Subcutaneous abdominal adipose tissue (tissue), 5 donors: ENCODE measurements around the gene MCRIP1.
A peak's percentile ranks its signal among the peaks of the same experiment; 100 is the strongest.

Source experiments
- H3K27ac ChIP-seq: one replicate; pipeline ENCODE4 v1.7.0; 2013; ENCODE audit warnings: low read depth, mild to moderate bottlenecking, inconsistent platforms, low read length, moderate library complexity
- H3K27me3 ChIP-seq, 5 donors: one replicate each; pipeline ENCODE4 v1.7.0; 2013; ENCODE audit warnings: low read length in 5 of 5, inconsistent platforms in 1 of 5; ENCODE audit not compliant: control insufficient read depth in 5 of 5, insufficient read depth in 4 of 5
- H3K36me3 ChIP-seq, 5 donors: one replicate each; pipeline ENCODE4 v1.7.0; 2013; ENCODE audit warnings: low read length in 5 of 5; ENCODE audit not compliant: control insufficient read depth in 5 of 5, insufficient read depth in 5 of 5
- H3K4me1 ChIP-seq, 5 donors: one replicate each; pipeline ENCODE4 v1.7.0; 2013; ENCODE audit warnings: low read length in 5 of 5, mild to moderate bottlenecking in 3 of 5, moderate library complexity in 1 of 5; ENCODE audit not compliant: control insufficient read depth in 5 of 5, insufficient read depth in 5 of 5
- H3K4me3 ChIP-seq, 5 donors: one replicate each; pipeline ENCODE4 v1.7.0; 2013; ENCODE audit warnings: low read length in 5 of 5, low read depth in 1 of 5
- H3K9ac ChIP-seq, 5 donors: one replicate each; pipeline ENCODE4 v1.7.0; 2013; ENCODE audit warnings: low read length in 5 of 5, mild to moderate bottlenecking in 4 of 5, moderate library complexity in 3 of 5
- H3K9me3 ChIP-seq, 5 donors: one replicate each; pipeline ENCODE4 v1.7.0; 2013; ENCODE audit warnings: low read length in 5 of 5; ENCODE audit not compliant: control insufficient read depth in 5 of 5
- donor health status: healthy.
- donor health status: healthy.
- donor health status: healthy.
- donor health status: healthy.
- donor health status: healthy.

MCRIP1 gene

DNA sequence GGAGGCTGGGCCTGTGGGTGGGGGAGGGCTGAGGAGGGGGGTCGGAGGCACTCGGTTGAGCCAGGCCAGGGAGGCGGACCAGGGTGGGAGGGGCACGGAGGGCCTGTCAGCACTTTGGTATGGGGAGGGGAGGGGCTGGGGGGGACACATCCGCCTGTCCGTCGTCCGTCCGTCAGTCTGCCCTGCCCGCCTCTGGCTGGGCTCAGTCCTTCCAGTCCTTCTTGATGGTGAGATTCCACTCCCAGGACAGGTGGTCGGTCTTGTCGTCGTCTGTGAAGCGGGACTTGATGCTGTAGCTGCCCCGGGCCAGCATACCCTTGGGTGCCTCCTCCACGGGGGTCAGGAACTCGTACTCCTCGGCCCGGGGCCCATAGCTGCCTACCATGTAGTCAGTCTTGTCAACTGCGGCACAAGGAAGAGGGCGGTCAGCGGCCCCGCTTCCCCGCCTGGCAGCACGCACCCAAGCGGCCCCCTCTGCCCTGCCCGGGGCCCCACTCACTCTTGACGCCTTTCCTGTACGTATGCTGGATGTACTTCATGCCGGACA lies 35.7 kb upstream of the MCRIP1 start:
- Histone ChIP-seq H3K9me3 (no peaks in the 10 kb centered on the region), H3K36me3 (peaks cover 0 to 31% (median 25%) of the 10 kb centered on the region in 5 donors), H3K4me1 (peaks cover 0 to 54% (median 44%) of the 10 kb centered on the region in 5 donors), H3K27me3 (no peaks in the 10 kb centered on the region), H3K9ac (no peak overlapping the region), H3K27ac (peak overlapping the region; percentile 94), H3K4me3 (no peak overlapping the region)

DNA sequence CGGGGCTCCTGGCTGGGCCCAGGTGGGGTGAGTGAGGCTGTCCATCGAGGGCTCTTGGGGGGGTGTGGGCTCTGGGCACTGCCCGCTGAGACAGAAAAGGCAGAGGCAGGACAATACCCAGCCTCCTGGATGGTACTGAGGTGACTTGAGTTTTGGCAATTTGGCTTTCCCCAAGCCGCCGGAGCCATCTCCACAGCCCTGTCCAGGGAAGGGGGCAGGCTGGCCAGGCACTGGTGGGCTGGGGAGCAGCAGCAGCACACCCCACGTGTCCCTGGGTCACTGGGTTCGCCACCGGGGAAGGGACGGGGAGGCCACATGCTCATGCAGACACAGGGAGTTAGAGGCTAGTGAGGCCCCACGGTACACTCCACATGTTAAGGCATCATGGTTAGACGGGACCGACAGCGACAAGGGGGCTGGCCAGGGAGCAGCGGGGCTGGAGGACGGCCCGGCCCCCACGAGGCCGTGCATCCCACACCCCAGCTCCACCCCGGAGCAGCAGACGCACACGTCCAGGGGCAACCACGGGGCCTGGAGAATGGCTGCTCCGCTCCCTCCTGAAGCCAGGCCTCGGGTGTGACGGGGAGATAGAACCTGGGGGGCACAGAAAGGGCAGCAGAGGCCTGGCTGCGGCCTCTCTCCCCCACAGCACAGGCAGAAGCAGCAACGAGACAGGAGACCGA lies 35.0 kb upstream of the MCRIP1 start:
- H3K9me3 ChIP-seq = no peaks in the 10 kb centered on the region
- H3K36me3 ChIP-seq = peaks cover 0 to 36% (median 26%) of the 10 kb centered on the region in 5 donors
- H3K4me1 ChIP-seq = peaks cover 0 to 54% (median 44%) of the 10 kb centered on the region in 5 donors
- peak overlapping the region; percentile 16 for H3K27ac ChIP-seq
- H3K27me3 ChIP-seq = no peaks in the 10 kb centered on the region
- peak overlapping the region in 1 of 5 donors; percentile 32 for H3K9ac ChIP-seq
- H3K4me3 ChIP-seq = no peak overlapping the region

DNA sequence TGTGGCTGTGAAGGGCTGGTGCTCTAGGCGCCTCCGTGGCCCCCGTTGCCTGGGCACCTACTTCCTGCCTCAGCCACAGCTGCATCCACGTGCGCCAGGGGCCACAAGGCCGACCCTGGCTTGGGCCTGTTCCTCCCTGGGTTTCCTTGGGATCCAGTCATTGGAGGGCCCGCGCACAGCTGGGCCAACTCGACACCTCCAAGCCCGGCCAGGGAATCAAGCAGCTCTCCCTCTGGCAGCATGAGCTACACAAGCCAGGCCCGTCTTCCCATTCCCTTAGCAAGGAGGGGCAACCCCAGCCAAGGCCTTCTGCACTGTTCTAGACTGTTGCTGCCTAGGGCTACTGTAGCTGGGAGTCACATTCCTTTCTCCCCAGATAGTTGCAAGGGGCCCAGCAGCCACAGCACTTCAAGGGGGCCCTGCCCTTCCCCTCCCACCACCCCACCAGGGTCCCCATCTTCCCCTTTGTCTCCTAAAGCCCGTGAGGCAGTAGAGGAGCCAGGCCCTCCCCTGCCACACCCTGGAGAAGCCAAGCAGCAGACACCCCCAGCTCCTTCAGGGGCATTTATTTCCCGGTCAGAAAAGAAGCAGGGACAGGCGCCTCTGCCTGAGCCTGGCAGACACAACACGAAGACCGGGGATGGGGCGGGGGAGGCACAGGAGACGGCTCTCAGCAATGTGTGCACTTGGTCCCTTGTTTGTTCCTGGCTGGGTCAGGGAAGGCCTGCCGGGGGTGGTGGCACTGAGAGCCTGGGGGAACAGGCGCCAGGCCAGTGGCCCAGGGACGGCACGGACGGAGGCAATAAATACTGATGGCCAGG lies 34.3 kb upstream of the MCRIP1 start:
- Histone ChIP-seq H3K27ac (peak overlapping the region; percentile 16), H3K9me3 (no peaks in the 10 kb centered on the region), H3K4me3 (no peak overlapping the region), H3K36me3 (peaks cover 0 to 37% (median 26%) of the 10 kb centered on the region in 5 donors), H3K4me1 (peaks cover 0 to 54% (median 44%) of the 10 kb centered on the region in 5 donors), H3K9ac (peak overlapping the region in 1 of 5 donors; percentile 32), H3K27me3 (no peaks in the 10 kb centered on the region)

DNA sequence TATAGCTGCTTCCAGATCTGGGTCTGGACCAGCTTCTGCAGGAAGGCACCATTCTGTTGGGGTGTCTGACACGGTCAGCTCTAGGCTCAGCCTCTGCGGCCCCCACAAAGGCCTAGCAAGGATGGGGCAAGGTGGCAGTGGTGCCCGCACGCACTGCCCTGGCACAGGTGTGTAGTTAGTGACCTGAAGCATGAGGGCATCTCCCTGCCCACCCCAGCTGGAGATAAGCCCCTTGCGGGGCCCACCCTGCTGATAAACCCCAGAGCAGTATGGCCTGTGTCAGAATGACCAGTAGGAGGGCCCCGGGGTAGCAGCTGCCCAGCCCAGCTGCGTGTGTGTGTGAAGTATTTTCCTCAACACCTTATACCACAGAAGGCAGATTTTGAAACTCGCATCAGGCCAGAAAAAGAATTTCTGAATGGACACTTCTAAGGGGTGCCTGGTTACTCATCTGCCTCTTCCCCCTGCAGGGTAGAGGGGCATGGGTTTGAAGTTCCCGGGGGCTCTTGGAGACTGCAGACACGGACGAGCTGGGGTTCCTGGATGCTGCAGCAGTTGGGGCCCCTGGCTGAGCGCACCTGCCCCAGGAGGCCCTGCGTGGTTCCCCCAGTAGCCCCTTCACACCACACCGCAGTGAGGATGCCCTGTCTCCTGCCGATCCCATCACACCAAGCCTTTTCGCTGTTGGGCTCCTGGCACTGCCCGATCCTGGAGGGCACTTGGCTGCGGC lies 33.5 kb upstream of the MCRIP1 start:
- Histone ChIP-seq H3K27ac (peak overlapping the region; percentile 16), H3K36me3 (peaks cover 0 to 37% (median 26%) of the 10 kb centered on the region in 5 donors), H3K4me3 (no peak overlapping the region), H3K27me3 (no peaks in the 10 kb centered on the region), H3K9ac (peak overlapping the region in 1 of 5 donors; percentile 7), H3K4me1 (peaks cover 0 to 54% (median 42%) of the 10 kb centered on the region in 5 donors), H3K9me3 (no peaks in the 10 kb centered on the region)

DNA sequence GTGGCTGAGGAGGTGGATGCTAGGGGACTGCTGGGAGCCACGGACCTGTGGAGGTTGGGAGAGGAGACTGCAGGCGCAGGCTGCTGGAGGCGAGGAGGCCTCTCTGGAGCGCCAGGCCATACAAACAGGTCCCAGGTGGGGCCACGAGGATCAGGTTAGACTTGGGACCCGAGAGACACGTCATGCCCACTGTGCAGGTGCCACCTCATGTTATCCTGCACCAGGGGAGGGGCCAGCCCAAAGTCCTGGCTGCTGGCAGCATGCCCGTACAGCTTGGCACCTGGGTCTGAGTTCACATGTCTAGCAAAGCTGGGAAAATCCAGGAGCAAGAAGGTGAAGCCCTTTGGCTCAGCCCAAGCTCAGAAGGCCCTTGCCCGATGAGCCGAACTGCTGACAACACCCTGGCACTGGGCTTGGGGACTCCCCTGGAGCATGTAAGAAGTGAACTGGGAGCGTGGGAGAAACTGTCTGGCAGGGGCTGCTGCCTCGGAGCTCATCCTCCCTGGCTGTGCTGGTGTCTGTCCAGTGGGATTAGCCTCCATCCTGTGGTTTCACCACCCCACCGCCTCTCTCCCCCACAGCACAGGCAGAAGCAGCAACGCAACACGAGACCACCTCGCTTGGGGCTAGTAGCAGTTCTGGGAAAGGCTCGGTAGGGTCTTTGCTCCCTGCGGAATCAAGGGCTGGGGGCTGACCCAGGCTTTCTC lies 32.8 kb upstream of the MCRIP1 start:
- Histone ChIP-seq H3K36me3 (peaks cover 0 to 37% (median 26%) of the 10 kb centered on the region in 5 donors), H3K27me3 (no peaks in the 10 kb centered on the region), H3K9ac (peak overlapping the region in 1 of 5 donors; percentile 7), H3K9me3 (no peaks in the 10 kb centered on the region), H3K27ac (no peak overlapping the region), H3K4me1 (peaks cover 3 to 54% (median 43%) of the 10 kb centered on the region in 5 donors), H3K4me3 (no peak overlapping the region)

DNA sequence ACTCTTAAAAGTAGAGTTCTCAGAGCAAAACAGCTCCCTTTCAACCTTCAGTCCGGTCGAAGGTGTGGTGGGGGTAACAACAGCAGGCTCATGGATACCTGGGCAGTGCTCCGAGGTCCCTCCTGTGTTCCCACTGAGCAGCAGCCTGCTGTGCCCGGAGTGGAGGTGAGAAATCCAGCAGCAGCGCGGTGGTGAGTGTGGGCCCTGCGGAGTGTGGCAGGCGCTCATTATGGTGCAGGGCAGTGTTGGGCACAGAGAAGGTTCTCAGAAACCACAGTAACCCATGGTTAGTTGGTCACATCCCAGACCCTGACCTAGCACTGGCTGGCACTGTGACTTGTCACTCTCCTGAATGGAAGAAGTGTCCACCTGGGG lies 32.3 kb upstream of the MCRIP1 start:
- Histone ChIP-seq H3K27ac (no peak overlapping the region), H3K4me1 (peaks cover 3 to 52% (median 42%) of the 10 kb centered on the region in 5 donors), H3K4me3 (no peak overlapping the region), H3K9me3 (no peaks in the 10 kb centered on the region), H3K27me3 (no peaks in the 10 kb centered on the region), H3K9ac (no peak overlapping the region), H3K36me3 (peaks cover 0 to 37% (median 26%) of the 10 kb centered on the region in 5 donors)

DNA sequence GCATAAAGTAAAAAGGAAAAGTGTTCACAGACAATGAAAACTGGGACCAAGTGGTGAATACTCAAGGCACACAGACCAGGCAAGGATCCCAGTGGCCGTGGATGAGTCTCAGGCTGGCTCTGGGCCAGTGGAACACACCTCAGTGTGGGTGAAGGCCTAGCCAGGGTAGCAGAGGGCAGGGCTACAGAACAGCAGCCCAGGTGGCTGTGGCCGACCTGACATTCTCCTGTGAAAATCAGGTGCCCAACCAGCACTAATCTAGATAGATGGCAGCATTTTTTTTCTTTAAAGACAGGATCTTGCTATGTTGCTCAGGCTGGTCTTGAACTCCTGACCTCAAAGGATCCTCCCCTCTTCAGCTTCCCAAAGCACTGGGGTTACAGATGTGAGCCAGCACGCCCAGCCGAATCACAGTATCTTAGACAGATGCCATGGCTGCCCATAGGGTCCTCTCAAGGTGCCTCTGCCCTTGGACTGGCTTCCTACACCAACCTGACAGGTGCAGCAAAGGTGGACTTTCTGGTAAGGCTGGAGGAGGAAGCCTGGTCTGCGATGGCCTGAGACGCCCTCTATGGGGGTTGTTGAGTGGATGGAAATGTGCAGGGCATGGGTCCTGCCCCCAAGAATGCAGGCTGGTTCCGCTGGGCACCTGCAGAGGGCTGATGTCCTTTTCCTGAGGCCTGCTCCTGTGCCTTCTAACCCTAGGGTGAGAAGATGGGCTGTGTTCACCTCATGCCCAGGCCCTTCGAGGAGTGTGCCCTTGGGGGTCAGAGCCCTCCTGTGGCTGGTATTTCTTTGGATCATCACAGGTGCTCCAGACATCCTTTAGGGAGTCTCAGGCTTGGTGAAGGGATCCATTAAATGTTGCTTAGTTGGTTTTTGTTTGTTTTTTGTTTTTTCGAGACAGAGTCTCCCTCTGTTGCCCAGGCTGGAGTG lies 31.0 kb upstream of the MCRIP1 start:
- peak overlapping the region; percentile 13 for H3K27ac ChIP-seq
- H3K4me3 ChIP-seq = no peak overlapping the region
- H3K9ac ChIP-seq = peak overlapping the region in 1 of 5 donors; percentile 54
- H3K36me3 ChIP-seq = peaks cover 0 to 31% (median 17%) of the 10 kb centered on the region in 5 donors
- no peaks in the 10 kb centered on the region for H3K27me3 ChIP-seq
- peaks cover 7 to 49% (median 38%) of the 10 kb centered on the region in 5 donors for H3K4me1 ChIP-seq
- H3K9me3 ChIP-seq = no peaks in the 10 kb centered on the region

DNA sequence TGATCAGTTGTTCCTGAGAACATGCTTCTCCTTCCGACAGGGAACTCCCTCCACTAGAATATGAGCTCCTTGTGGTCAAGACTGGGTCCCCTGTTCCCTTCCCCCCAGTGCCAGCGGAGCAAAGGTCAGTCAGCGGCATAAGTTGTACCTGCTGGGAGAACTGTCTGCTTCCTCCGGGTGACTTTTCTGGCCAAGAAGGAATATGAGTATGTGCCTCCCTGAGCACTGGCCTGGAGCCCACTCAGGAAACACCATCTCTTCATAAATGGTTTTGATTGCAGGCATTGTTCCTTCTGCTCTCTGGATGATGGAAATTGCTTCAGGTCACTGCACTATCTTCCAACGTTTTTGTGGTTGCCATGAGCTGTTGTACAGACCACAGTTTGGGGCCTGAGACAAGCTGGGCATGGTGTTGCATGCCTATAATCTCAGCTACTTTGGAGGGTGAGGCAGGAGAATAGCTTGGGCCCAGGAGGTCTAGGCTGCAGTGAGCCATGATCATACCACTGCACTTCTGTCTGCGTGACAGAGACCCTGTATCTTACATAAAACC lies 30.1 kb upstream of the MCRIP1 start:
- Histone ChIP-seq H3K9me3 (no peaks in the 10 kb centered on the region), H3K9ac (no peak overlapping the region), H3K36me3 (peaks cover 0 to 30% (median 15%) of the 10 kb centered on the region in 5 donors), H3K4me1 (peaks cover 15 to 52% (median 43%) of the 10 kb centered on the region in 5 donors), H3K27me3 (no peaks in the 10 kb centered on the region), H3K4me3 (no peak overlapping the region), H3K27ac (peak overlapping the region; percentile 13)
